SK-N-SH (cell line): ENCODE results near the gene ODF2L.
"Not testable (repeated sequence)": the region's sequence is repeated elsewhere in the genome, so short reads cannot be mapped to it uniquely, and the experiment has no call there.

ENCODE experiments used
- CHD2 ChIP-seq: fragments of 150-350 bp; IDR thresholded peaks from 2 replicates; pipeline ENCODE4 v1.6.1; 2018; ENCODE audit warnings: low read length; ENCODE audit not compliant: partially characterized antibody
- FOXM1 ChIP-seq: IDR thresholded peaks from 2 replicates; pipeline ENCODE4 v1.4.0; 2012; ENCODE audit warnings: low read depth, mild to moderate bottlenecking
- GABPA ChIP-seq: IDR thresholded peaks from 2 replicates; pipeline ENCODE4 v1.4.0; 2012; ENCODE audit warnings: low read depth, mild to moderate bottlenecking
- POLR2AphosphoS5 ChIP-seq: IDR thresholded peaks from 2 replicates; pipeline ENCODE4 v1.6.1; 2012; ENCODE audit warnings: low read depth, low read length
- RAD21 ChIP-seq: IDR thresholded peaks from 2 replicates; pipeline ENCODE4 v1.6.1; 2012; ENCODE audit warnings: mild to moderate bottlenecking, low read length
- SIN3A ChIP-seq: IDR thresholded peaks from 2 replicates; pipeline ENCODE4 v1.6.1; 2012; ENCODE audit warnings: low read depth, mild to moderate bottlenecking, low read length, moderate library complexity, borderline replicate concordance
- TAF1 ChIP-seq: IDR thresholded peaks from 2 replicates; pipeline ENCODE4 v1.6.1; 2012; ENCODE audit warnings: low read depth, mild to moderate bottlenecking, low read length, moderate library complexity, borderline replicate concordance
- TCF12 ChIP-seq: IDR thresholded peaks from 2 replicates; pipeline ENCODE4 v1.4.0; 2012
- TF ChIP-seq, protein P1 (sequence below): fragments of 200-600 bp; sonication (generic); IDR thresholded peaks from 2 replicates; pipeline ENCODE4 v1.6.1; 2017; ENCODE audit warnings: antibody characterized with exemption, mild to moderate bottlenecking, moderate library complexity

GRCh38 chr1:86350230-86350629, 45.9 kb downstream of the ODF2L start:
- not testable (repeated sequence) for TF ChIP-seq CHD2, GABPA, FOXM1, RAD21, TCF12, POLR2AphosphoS5, TAF1, SIN3A
- TF ChIP-seq, protein P1, sequence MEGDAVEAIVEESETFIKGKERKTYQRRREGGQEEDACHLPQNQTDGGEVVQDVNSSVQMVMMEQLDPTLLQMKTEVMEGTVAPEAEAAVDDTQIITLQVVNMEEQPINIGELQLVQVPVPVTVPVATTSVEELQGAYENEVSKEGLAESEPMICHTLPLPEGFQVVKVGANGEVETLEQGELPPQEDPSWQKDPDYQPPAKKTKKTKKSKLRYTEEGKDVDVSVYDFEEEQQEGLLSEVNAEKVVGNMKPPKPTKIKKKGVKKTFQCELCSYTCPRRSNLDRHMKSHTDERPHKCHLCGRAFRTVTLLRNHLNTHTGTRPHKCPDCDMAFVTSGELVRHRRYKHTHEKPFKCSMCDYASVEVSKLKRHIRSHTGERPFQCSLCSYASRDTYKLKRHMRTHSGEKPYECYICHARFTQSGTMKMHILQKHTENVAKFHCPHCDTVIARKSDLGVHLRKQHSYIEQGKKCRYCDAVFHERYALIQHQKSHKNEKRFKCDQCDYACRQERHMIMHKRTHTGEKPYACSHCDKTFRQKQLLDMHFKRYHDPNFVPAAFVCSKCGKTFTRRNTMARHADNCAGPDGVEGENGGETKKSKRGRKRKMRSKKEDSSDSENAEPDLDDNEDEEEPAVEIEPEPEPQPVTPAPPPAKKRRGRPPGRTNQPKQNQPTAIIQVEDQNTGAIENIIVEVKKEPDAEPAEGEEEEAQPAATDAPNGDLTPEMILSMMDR, result not testable (repeated sequence)
